HepG2 (cell line): ENCODE results near the gene UBQLN4. TPM values are rescaled to one million over a fixed set of nuclear protein-coding genes. Genes with fewer than 3 reads are reported as not detected.
A peak's percentile ranks its signal among the peaks of the same experiment; 100 is the strongest.

Experiments used
- AGO2 ChIP-seq: fragments of 200-400 bp; formaldehyde crosslinking; optimal IDR thresholded peaks from 2 replicates; pipeline ENCODE3; 2017; ENCODE audit warnings: mild to moderate bottlenecking, low read depth, low read length, moderate library complexity
- ASH2L ChIP-seq: fragments of 300-600, 200-600 bp; sonication (generic); IDR thresholded peaks from 2 replicates; pipeline ENCODE4 v1.7.0; 2017; ENCODE audit warnings: low read depth, mild to moderate bottlenecking, moderate library complexity, mixed read lengths, low read length; ENCODE audit not compliant: insufficient read length
- ATF7-NPFF ChIP-seq: sonication (generic); formaldehyde crosslinking; IDR thresholded peaks from 2 replicates; pipeline ENCODE4 v1.8.1; 2023; ENCODE audit warnings: mild to moderate bottlenecking, low read depth, missing genetic modification reagents, moderate library complexity
- BRD4 ChIP-seq: sonication (generic); formaldehyde crosslinking; IDR thresholded peaks from 2 replicates; pipeline ENCODE4 v1.4.0; 2020; ENCODE audit warnings: missing genetic modification reagents
- CEBPB ChIP-seq: IDR thresholded peaks from 2 replicates; pipeline ENCODE4 v1.6.1; 2011; ENCODE audit warnings: low read depth, low read length, improper control_type of control experiment, borderline replicate concordance
- HMG20A ChIP-seq: IDR thresholded peaks from 2 replicates; pipeline ENCODE4 v1.6.1; 2016; ENCODE audit warnings: borderline replicate concordance
- HNRNPLL ChIP-seq: fragments of 200-400 bp; formaldehyde crosslinking; IDR thresholded peaks from 2 replicates; pipeline ENCODE4 v1.6.1; 2017; ENCODE audit warnings: mild to moderate bottlenecking, low read depth, low read length; ENCODE audit not compliant: poor library complexity, severe bottlenecking
- MEF2D ChIP-seq: sonication (generic); formaldehyde crosslinking; IDR thresholded peaks from 2 replicates; pipeline ENCODE4 v1.5.1; 2020; ENCODE audit warnings: mild to moderate bottlenecking, missing genetic modification reagents
- MXD4 ChIP-seq: IDR thresholded peaks from 2 replicates; pipeline ENCODE4 v1.6.1; 2016; ENCODE audit warnings: mild to moderate bottlenecking, missing biosample characterization, missing genetic modification reagents
- PHF20 ChIP-seq: sonication (generic); formaldehyde crosslinking; IDR thresholded peaks from 2 replicates; pipeline ENCODE4 v1.5.0; 2020; ENCODE audit warnings: mild to moderate bottlenecking, missing genetic modification reagents
- REL ChIP-seq: sonication (generic); formaldehyde crosslinking; conservative IDR thresholded peaks from 2 replicates; pipeline ENCODE4 v1.8.0; 2022; ENCODE audit warnings: mild to moderate bottlenecking, missing genetic modification reagents, moderate library complexity
- SALL1 ChIP-seq: sonication (generic); formaldehyde crosslinking; IDR thresholded peaks from 2 replicates; pipeline ENCODE4 v1.8.0; 2022; ENCODE audit warnings: mild to moderate bottlenecking, missing genetic modification reagents
- SIN3B ChIP-seq: fragments of 150-350 bp; IDR thresholded peaks from 2 replicates; pipeline ENCODE4 v1.6.1; 2014; ENCODE audit warnings: low read length
- SIX4 ChIP-seq: sonication (generic); formaldehyde crosslinking; IDR thresholded peaks from 2 replicates; pipeline ENCODE4 v1.4.0; 2020; ENCODE audit warnings: missing genetic modification reagents
- SNAPC5 ChIP-seq: sonication (generic); formaldehyde crosslinking; IDR thresholded peaks from 2 replicates; pipeline ENCODE4 v1.8.1; 2023; ENCODE audit warnings: mild to moderate bottlenecking, missing genetic modification reagents, borderline replicate concordance
- TIGD3 ChIP-seq: sonication (generic); formaldehyde crosslinking; IDR thresholded peaks from 2 replicates; pipeline ENCODE4 v1.5.1; 2020; ENCODE audit warnings: mild to moderate bottlenecking, missing genetic modification reagents, borderline replicate concordance
- U2AF1 ChIP-seq: fragments of 200-400 bp; formaldehyde crosslinking; optimal IDR thresholded peaks from 2 replicates; pipeline ENCODE3; 2017; ENCODE audit warnings: mild to moderate bottlenecking, low read depth, low read length
- YEATS4 ChIP-seq: sonication (generic); formaldehyde crosslinking; IDR thresholded peaks from 2 replicates; pipeline ENCODE4 v1.4.0; 2020; ENCODE audit warnings: missing genetic modification reagents, borderline replicate concordance
- ZBTB26 ChIP-seq: IDR thresholded peaks from 2 replicates; pipeline ENCODE4 v1.6.1; 2016; ENCODE audit warnings: missing compliant biosample characterization, missing genetic modification reagents, borderline replicate concordance
- ZNF224 ChIP-seq: sonication (generic); formaldehyde crosslinking; IDR thresholded peaks from 2 replicates; pipeline ENCODE4 v1.5.0; 2020; ENCODE audit warnings: mild to moderate bottlenecking, missing genetic modification reagents
- ZNF263 ChIP-seq: sonication (generic); formaldehyde crosslinking; IDR thresholded peaks from 2 replicates; pipeline ENCODE4 v1.4.0; 2020; ENCODE audit warnings: missing genetic modification reagents
- ZNF550 ChIP-seq: sonication (generic); formaldehyde crosslinking; IDR thresholded peaks from 2 replicates; pipeline ENCODE4 v1.4.0; 2020; ENCODE audit warnings: mild to moderate bottlenecking, missing genetic modification reagents, borderline replicate concordance
- ZNF569 ChIP-seq: sonication (generic); formaldehyde crosslinking; IDR thresholded peaks from 2 replicates; pipeline ENCODE4 v1.5.0; 2020; ENCODE audit warnings: mild to moderate bottlenecking, missing genetic modification reagents, moderate library complexity, borderline replicate concordance
- ZNF672 ChIP-seq: sonication (generic); formaldehyde crosslinking; IDR thresholded peaks from 2 replicates; pipeline ENCODE4 v1.8.1; 2022; ENCODE audit warnings: missing genetic modification reagents
- ZNF782 ChIP-seq: sonication (generic); formaldehyde crosslinking; IDR thresholded peaks from 2 replicates; pipeline ENCODE4 v1.4.0; 2020; ENCODE audit warnings: missing genetic modification reagents, mild to moderate bottlenecking, borderline replicate concordance
- ZXDC ChIP-seq: sonication (generic); formaldehyde crosslinking; IDR thresholded peaks from 2 replicates; pipeline ENCODE4 v1.5.0; 2020; ENCODE audit warnings: mild to moderate bottlenecking, missing genetic modification reagents
- polyA plus RNA-seq, 8 experiments: library from polyadenylated mRNA; depleted of rRNA in 3 of 8; stranded (reverse) in 7 of 8; unstranded in 1 of 8; fragments of >200 nt; fragmentation: Illumina TruSeq in 4 of 8; extraction: Trizol in 4 of 8; gene quantifications; 2 replicates each; pipeline versions ENCODE4 v1.2.1 to v1.2.3, GENCODE V29; 2011 to 2016; ENCODE audit warnings: low read depth in 4 of 8, missing spikeins in 1 of 8, mixed read lengths in 1 of 8; ENCODE audit not compliant: insufficient read depth in 1 of 8
- total RNA-seq, 5 experiments: library from RNA; depleted of rRNA; stranded (reverse); fragments of >200 nt; fragmentation: Illumina TruSeq; extraction: Trizol; gene quantifications; 2 replicates each; pipeline ENCODE4 v1.2.3, GENCODE V29; 2016; ENCODE audit warnings: low read depth in 1 of 5

The UBQLN4 gene
- total and polyA plus RNA-seq, 2 of the 13 experiments (the other 11 are each of a cell fraction or from before 2014, with no cell fraction given) = 31.5 to 39.8 TPM

- TF ChIP-seq ZNF263 (CRISPR knock-in tag) (0 out of 2 replicates have a peak, but pooled peaks have one; percentile 6), PHF20 (CRISPR knock-in tag) (no peak; the same call in 1 of the 2 replicates), ASH2L (peak; percentile 63), HNRNPLL (peak; percentile 25), MXD4 (CRISPR knock-in tag) (0 out of 2 replicates have a peak, but pooled peaks have one; percentile 23), ZNF550 (CRISPR knock-in tag) (no peak), ZXDC (CRISPR knock-in tag) (no peak), REL (no peak; the same call in 1 of the 2 replicates), ZNF224 (CRISPR knock-in tag) (no peak), ZNF569 (CRISPR knock-in tag) (no peak), CEBPB (no peak), SNAPC5 (CRISPR knock-in tag) (no peak), SIN3B (no peak), TIGD3 (CRISPR knock-in tag) (no peak), AGO2 (peak; percentile 31), ATF7-NPFF (CRISPR knock-in tag) (no peak), SALL1 (CRISPR knock-in tag) (no peak), ZNF782 (CRISPR knock-in tag) (no peak), HMG20A (no peak), MEF2D (CRISPR knock-in tag) (no peak), U2AF1 (no peak), ZNF672 (CRISPR knock-in tag) (no peak), BRD4 (CRISPR knock-in tag) (no peak), YEATS4 (peak; percentile 16; the same call in 1 of the 2 replicates), SIX4 (CRISPR knock-in tag) (no peak), ZBTB26 (CRISPR knock-in tag) (no peak)
Observed at GRCh38 chr1:156082309-156083091, 28.9 kb upstream of the UBQLN4 start, which contains the start of gene MEX3A (continued).
